ENCODE measurements around the gene POP5.

DNA sequence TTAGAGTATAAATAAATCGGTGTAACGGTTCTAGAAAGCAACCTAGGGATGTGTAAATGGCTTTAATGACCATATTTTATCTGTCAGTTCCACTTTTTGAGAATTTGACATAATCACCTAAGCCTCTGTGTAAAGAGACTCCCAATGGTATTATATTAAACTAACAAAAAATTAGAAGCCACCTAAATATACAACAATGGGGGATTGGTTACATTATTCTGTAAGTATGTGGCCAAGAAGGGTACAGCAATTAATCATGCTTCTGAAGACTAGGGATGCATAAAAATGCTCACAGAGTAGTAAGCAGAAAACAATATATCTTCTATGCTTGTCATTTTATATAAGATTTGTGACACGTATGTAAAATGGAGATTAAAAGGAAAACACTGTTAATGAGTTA, 36.5 kb downstream of the POP5 start:
- TF ChIP-seq CTCF (IDR thresholded peaks at IDR 0.05) (no peak), EP300 (IDR thresholded peaks at IDR 0.05) (no peak), POLR2AphosphoS5 (IDR thresholded peaks at IDR 0.05) (no peak)
